MM.1S (cell line): ENCODE data around the gene APOC1.
"Not testable (repeated sequence)": the region's sequence is repeated elsewhere in the genome, so short reads cannot be mapped to it uniquely, and the experiment has no call there.

Experiments used
- CTCF ChIP-seq: fragments of 300-600 bp; sonication (generic); IDR thresholded peaks from 2 replicates; pipeline ENCODE4 v1.5.1; 2016; ENCODE audit warnings: antibody characterized with exemption, low read length, mixed read lengths
- EZH2 ChIP-seq: fragments of 300-600 bp; sonication (generic); optimal IDR thresholded peaks from 2 replicates; pipeline ENCODE3; 2017; ENCODE audit warnings: low read depth, mild to moderate bottlenecking, antibody characterized with exemption, low read length, mixed read lengths

DNA sequence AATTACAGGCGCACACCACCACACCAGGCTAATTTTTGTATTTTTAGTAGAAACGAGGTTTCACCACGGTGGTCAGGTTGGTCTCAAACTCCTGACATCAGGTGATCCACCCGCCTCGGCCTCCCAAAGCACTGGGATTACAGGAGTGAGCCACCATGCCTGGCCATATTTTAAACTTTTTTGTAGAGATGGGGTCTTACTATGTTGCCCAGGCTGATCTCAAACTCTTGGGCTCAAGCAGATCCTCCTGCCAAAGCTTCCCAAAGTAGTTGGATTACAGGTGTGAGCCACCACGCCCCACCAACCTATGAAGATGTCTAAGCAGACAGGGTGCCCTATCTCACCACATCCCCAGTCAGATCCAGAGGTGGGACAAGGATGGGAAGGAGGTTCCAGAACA is 2.5 kb upstream of the APOC1 start:
- not testable (repeated sequence) for TF ChIP-seq CTCF, EZH2
